Ectodermal cell (in vitro differentiated cells): ENCODE results near the gene ADIRF.
"Not testable (repeated sequence)": the region's sequence is repeated elsewhere in the genome, so short reads cannot be mapped to it uniquely, and the experiment has no call there.

Experiments used
- H3K27ac ChIP-seq: 2 replicates; pipeline ENCODE4 v1.7.0; 2013; ENCODE audit warnings: mild to moderate bottlenecking, low read depth, low read length; ENCODE audit not compliant: insufficient read depth, poor library complexity, severe bottlenecking
- H3K27me3 ChIP-seq: 2 replicates; pipeline ENCODE4 v1.7.0; 2013; ENCODE audit warnings: mild to moderate bottlenecking, low read length; ENCODE audit not compliant: insufficient read depth, control insufficient read depth, poor library complexity, severe bottlenecking
- H3K36me3 ChIP-seq: one replicate; pipeline ENCODE4 v1.7.0; 2013; ENCODE audit warnings: low read length; ENCODE audit not compliant: control insufficient read depth, insufficient read depth
- H3K4me1 ChIP-seq: one replicate; pipeline ENCODE4 v1.7.0; 2013; ENCODE audit warnings: low read length; ENCODE audit not compliant: control insufficient read depth, insufficient read depth
- H3K4me3 ChIP-seq: 2 replicates; pipeline ENCODE4 v1.7.0; 2013; ENCODE audit warnings: low read depth, low read length, control low read depth; ENCODE audit not compliant: insufficient read depth
- H3K9me3 ChIP-seq: 2 replicates; pipeline ENCODE4 v1.7.0; 2013; ENCODE audit warnings: mild to moderate bottlenecking, low read length, moderate library complexity; ENCODE audit not compliant: control insufficient read depth
- WGBS, 2 experiments: methylation state at CpG; one replicate each; pipeline ENCODE4 v1.1.7; 2013; ENCODE audit warnings: missing lambda C conversion rate in 2 of 2; 5-methylcytosine and 5-hydroxymethylcytosine counted together

ADIRF gene

DNA sequence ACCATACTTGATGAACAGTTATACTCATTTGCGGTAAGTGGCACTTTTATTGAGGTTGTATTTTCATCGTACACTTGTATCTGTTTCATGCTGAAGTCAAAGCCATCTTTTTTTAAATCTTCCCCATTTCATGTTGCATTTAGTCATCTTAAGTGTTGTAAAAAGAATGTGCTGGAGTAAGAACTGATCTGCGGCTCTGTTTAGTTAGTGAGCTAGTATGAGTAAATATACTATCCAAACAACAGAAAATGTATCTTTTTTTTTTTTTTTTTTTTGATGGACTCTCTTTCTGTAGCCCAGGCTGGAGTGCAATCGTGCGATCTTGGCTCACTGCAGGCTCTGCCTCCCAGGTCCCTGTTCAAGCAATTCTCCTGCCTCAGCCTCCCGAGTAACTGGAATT, 39.4 kb downstream of the ADIRF start:
- 83 to 95% methylated on average over 2 to 4 of the region's 6 CpGs for WGBS, 2 experiments
- not testable (repeated sequence) for H3K4me1 ChIP-seq

DNA sequence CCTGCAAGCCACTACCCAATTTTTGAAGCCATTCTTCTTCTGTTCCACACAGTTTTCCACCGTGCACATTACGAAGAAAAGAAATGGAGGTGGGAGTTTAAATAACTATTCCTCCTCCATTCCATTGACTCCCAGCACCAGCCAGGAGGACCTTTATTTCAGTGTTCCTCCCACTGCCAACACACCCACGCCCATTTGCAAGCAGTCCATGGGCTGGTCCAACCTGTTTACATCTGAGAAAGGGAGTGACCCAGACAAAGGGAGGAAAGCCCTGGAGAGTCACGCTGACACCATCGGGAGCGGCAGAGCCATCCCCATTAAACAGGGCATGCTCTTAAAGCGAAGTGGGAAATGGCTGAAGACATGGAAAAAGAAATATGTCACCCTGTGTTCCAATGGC, 40.0 kb downstream of the ADIRF start:
- H3K4me1 ChIP-seq, H3K4me3 ChIP-seq, H3K9me3 ChIP-seq, H3K36me3 ChIP-seq, H3K27ac ChIP-seq, H3K27me3 ChIP-seq: not testable (repeated sequence)
- 93 to 94% methylated on average over 4 to 7 of the region's 7 CpGs for WGBS, 2 experiments

More for the DNA sequence above, 39.4 kb downstream of the ADIRF start:
- H3K27ac ChIP-seq, H3K4me3 ChIP-seq, H3K36me3 ChIP-seq, H3K9me3 ChIP-seq, H3K27me3 ChIP-seq: not testable (repeated sequence)

DNA sequence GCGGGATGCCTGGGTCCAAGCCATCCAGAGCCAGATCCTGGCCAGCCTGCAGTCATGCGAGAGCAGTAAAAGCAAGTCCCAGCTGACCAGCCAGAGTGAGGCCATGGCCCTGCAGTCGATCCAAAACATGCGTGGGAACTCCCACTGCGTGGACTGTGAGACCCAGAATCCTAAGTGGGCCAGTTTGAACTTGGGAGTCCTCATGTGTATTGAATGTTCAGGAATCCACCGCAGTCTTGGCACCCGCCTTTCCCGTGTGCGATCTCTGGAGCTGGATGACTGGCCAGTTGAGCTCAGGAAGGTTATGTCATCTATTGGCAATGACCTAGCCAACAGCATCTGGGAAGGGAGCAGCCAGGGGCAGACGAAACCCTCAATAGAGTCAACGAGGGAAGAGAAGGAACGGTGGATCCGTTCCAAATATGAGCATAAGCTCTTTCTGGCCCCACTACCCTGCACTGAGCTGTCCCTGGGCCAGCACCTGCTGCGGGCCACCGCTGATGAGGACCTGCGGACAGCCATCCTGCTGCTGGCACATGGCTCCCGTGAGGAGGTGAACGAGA, 40.9 kb downstream of the ADIRF start:
- not testable (repeated sequence) for H3K4me3 ChIP-seq, H3K9me3 ChIP-seq, H3K36me3 ChIP-seq, H3K27ac ChIP-seq, H3K4me1 ChIP-seq, H3K27me3 ChIP-seq
- WGBS, 2 experiments = 96 to 97% methylated on average over 15 to 16 of the region's 18 CpGs

DNA sequence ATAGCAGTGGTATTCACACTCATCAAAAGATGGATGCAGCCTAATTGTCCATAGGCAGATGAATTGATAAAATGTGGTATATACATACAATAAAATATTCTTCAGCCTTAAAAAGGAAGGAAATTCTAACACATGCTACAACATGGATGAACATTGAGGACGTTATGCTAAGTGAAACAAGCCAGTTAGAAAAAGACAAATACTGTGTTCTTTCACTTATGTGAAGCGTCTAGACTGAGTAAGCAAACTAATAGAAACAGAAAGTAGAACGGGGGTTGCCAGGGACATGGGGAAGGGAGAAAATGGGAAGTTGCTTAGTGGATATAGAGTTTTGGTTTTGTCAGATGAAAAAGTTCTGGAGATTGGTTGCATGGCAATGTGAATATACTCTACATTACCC, 45.2 kb downstream of the ADIRF start:
- H3K9me3 ChIP-seq, H3K27ac ChIP-seq, H3K27me3 ChIP-seq, H3K4me3 ChIP-seq, H3K36me3 ChIP-seq, H3K4me1 ChIP-seq: not testable (repeated sequence)
- 100% methylated on average over 1 of the region's 3 CpGs; no CpG with 5 or more reads in 1 of the 2 experiments for WGBS, 2 experiments

DNA sequence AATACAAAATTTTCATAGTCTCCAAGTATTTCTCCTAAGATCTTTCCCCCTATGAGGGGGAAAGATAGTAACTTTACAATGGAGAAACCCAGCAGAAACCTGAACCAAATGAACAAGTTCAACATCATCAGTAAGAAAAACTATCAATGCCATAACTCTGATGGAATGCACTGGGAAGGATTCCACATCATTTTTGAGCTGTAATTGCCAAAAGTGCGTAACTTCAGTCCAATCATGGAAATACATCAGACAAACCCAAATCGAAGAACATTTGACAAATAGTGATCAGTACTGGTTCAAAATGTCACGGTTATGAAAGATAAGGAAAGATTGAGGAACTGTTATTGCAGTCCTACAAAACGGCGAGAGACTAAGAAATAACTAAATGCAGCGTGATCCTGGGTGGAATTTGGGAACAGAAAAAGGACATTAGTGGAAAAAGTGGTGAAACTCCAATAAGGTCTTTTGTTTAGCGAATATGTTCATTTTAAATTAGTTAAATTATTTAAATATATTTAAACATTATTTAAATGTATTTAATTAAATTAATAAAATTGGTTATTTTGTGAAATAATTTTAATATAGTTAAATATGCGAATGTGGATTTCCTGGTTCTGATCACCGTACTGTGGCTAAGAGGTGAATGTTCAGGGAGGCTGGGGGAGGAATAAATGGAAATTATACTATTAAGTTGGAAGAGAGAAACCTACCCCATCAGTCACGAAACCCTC, 46.9 kb downstream of the ADIRF start:
- 89 to 100% methylated on average over 5 to 6 of the region's 10 CpGs for WGBS, 2 experiments
- H3K27me3 ChIP-seq, H3K4me1 ChIP-seq, H3K4me3 ChIP-seq, H3K27ac ChIP-seq, H3K36me3 ChIP-seq, H3K9me3 ChIP-seq: not testable (repeated sequence)

DNA sequence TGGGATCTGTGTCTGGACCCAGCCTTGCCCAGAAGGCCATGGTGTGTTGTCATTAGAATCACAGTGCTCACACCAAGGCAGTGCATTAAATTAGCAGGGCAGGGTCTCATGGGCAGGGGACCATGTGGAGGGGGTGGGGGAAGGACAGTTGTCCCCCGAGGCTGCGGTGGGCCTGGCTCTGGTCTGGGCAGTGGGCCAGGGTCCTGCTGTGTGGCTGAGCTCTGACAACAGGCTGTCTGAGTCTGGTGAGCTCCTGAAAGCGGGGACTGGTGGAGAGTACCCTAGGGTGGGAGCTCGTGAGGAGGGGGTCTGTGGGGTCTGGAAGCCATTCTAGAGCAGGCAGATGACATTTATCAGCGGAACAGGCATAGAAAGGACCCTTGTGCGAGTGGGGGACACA, 49.8 kb downstream of the ADIRF start:
- not testable (repeated sequence) for H3K4me3 ChIP-seq, H3K9me3 ChIP-seq, H3K27me3 ChIP-seq, H3K4me1 ChIP-seq, H3K27ac ChIP-seq, H3K36me3 ChIP-seq
- 93 to 96% methylated on average over 6 of the region's 6 CpGs for WGBS, 2 experiments

DNA sequence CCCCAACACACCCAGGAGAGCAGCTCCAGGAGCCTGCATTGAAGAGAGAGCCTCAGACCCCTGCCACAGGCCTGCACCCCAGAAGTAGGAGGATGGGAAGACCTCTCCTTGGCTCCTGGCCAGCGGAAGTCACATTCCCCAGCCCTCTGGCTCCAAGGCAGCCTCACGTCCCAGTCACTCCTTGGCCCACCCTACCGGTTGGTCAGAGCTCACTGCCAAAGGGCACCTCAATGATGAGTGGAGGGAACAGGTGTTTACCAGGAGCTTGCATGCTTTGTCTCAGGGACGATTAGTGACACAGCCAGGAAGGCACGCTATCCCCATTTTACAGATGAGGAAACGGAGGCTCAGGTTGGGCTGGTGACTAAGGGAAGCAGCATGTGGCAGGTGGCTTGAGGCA, 50.8 kb downstream of the ADIRF start:
- not testable (repeated sequence) for H3K27ac ChIP-seq, H3K4me1 ChIP-seq, H3K36me3 ChIP-seq, H3K27me3 ChIP-seq, H3K9me3 ChIP-seq, H3K4me3 ChIP-seq
- WGBS, 2 experiments = 92 to 98% methylated on average over 5 to 6 of the region's 6 CpGs

DNA sequence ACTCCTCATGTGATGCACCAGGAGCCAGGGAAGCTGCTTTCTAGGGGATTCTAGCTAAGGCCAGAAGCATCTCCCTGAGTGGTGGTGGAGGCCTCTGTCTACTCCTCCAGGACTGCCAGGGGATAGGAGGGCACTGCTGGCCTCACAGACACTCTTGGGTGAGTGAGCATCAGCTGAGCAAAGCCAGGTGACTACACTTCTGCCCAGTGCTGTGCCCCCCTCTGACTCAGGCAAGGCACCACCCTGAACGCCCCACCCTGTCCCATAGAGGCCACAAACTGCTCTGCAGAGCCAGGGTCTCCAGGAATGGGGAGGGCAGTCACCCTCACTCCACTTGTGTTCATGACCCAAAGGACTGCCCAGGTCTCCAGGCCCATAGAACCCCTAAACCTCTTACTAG, 51.2 kb downstream of the ADIRF start:
- not testable (repeated sequence) for H3K27ac ChIP-seq, H3K36me3 ChIP-seq, H3K4me1 ChIP-seq, H3K27me3 ChIP-seq, H3K9me3 ChIP-seq, H3K4me3 ChIP-seq
- WGBS, 2 experiments = 80 to 86% methylated on average over 1 of the region's 1 CpG

DNA sequence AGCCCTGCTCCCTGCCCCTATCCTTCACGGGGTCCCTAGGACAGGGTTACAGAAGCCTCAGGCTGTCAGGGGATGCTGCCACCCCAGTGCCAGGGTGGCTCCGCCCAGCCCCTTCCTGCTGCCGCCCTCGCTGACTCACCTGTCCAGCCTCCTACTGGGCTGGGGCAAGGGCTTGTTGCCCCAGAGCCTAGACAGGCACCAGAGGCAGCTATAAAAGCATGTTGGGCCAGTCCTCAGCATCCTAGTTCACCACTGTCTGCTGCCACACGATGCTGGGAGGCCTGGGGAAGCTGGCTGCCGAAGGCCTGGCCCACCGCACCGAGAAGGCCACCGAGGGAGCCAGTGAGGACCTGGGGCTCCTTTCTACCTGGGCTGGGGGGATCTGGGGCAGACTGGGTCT, 51.8 kb downstream of the ADIRF start, which contains the start of gene FAM25A:
Gene FAM25A, plus strand, starts transcription at position 239 of the 400 bp plus-strand sequence. Its CDS starts 31 bp downstream, at position 270.
- not testable (repeated sequence) for H3K4me3 ChIP-seq, H3K9me3 ChIP-seq, H3K27ac ChIP-seq, H3K4me1 ChIP-seq, H3K36me3 ChIP-seq, H3K27me3 ChIP-seq
- WGBS, 2 experiments = 93 to 95% methylated on average over 9 of the region's 9 CpGs
